HepG2 (cell line): Measurements from ENCODE around the gene KLHDC8B. TPM values are rescaled to one million over a fixed set of nuclear protein-coding genes. Genes with fewer than 3 reads are reported as not detected.
A peak's percentile ranks its signal among the peaks of the same experiment; 100 is the strongest.

Experiments used
- ATAC-seq: fragments of 200-7000 bp; cut with Tn5 transposase; 3 replicates; pipeline ENCODE4 v1.9.1; 2020; ENCODE audit warnings: mild to moderate bottlenecking, moderate library complexity
- BruUV-seq: library from RNA; stranded (reverse); fragments of 400-500 nt; replicated peaks from 2 replicates; lab custom pipeline; 2021; lab: Mats Ljungman, UMichigan
- CTCF ChIA-PET: fragments of 300-600 bp; formaldehyde crosslinking; extraction: SDS; loops from one replicate; lab custom pipeline; 2021; ENCODE audit warnings: low total read pairs, inconsistent platforms, low intra/inter-chr PET ratio; lab: Yijun Ruan, JAX
- POLR2A ChIA-PET: fragments of 350-600 bp; sonication (Branson Sonifier 250); formaldehyde crosslinking; loops from one replicate; lab custom pipeline; 2020; ENCODE audit warnings: antibody characterized with exemption, inconsistent platforms; lab: Yijun Ruan, JAX
- DNase-seq: peaks from one replicate; pipeline ENCODE4 v3.0.0-alpha.2; 2015; ENCODE audit warnings: low spot score
- FAIRE-seq: peaks from 3 replicates; lab custom pipeline; 2011; peaks lifted over from hg19 to GRCh38; lab: Jason Lieb, UNC
- H2AFZ ChIP-seq: one replicate; pipeline ENCODE4 v1.6.1; 2011; ENCODE audit warnings: low read length, inconsistent platforms
- H3K27ac ChIP-seq: fragments of 300-600 bp; 3 replicates; pipeline ENCODE4 v1.8.0; 2011; ENCODE audit warnings: mixed run types, mild to moderate bottlenecking, mixed read lengths, low read length, inconsistent platforms; ENCODE audit not compliant: insufficient read depth; ENCODE audit errors: extremely low read length
- H3K27me3 ChIP-seq, 2 experiments: fragments of 200-600 bp in 1 of 2; 2 replicates in 1 of 2; 3 replicates in 1 of 2; pipeline versions ENCODE4 v1.6.0 to v1.8.0; 2011; ENCODE audit warnings: low read length in 2 of 2, mild to moderate bottlenecking in 2 of 2, moderate library complexity in 2 of 2, inconsistent platforms in 1 of 2; ENCODE audit not compliant: insufficient read depth in 2 of 2, control insufficient read depth in 1 of 2
- H3K36me3 ChIP-seq, 2 experiments: fragments of 200-600 bp in 1 of 2; replicated peaks in 1 of 2; 2 replicates in 1 of 2; 3 replicates in 1 of 2; pipeline versions ENCODE4 v1.5.1 to v1.8.0; 2011; ENCODE audit warnings: low read length in 2 of 2, inconsistent platforms in 1 of 2; ENCODE audit not compliant: insufficient read depth in 2 of 2, control insufficient read depth in 1 of 2
- H3K4me1 ChIP-seq: 2 replicates; pipeline ENCODE4 v1.5.1; 2012; ENCODE audit warnings: low read length, inconsistent platforms; ENCODE audit not compliant: insufficient read depth
- H3K4me2 ChIP-seq: 2 replicates; pipeline ENCODE4 v1.6.0; 2011; ENCODE audit warnings: low read depth, low read length, inconsistent platforms
- H3K4me3 ChIP-seq, 3 experiments: fragments of 200-600 bp in 1 of 3; sonication (generic), shearing (Covaris generic) in 1 of 3; replicated peaks in 1 of 3; 2 replicates each; pipeline ENCODE4 v1.5.1; 2011 to 2016; ENCODE audit warnings: low read length in 3 of 3, inconsistent platforms in 2 of 3, low read depth in 2 of 3, mild to moderate bottlenecking in 2 of 3, control low read depth in 1 of 3, mixed read lengths in 1 of 3; ENCODE audit not compliant: insufficient read depth in 1 of 3
- H3K79me2 ChIP-seq: one replicate; pipeline ENCODE4 v1.6.1; 2011; ENCODE audit warnings: low read length, inconsistent platforms; ENCODE audit not compliant: insufficient read depth
- H3K9ac ChIP-seq: 2 replicates; pipeline ENCODE4 v1.6.0; 2011; ENCODE audit warnings: mild to moderate bottlenecking, low read depth, low read length, inconsistent platforms; ENCODE audit not compliant: insufficient read depth
- H3K9me3 ChIP-seq: 2 replicates; pipeline ENCODE4 v1.5.1; 2012; ENCODE audit warnings: mild to moderate bottlenecking, low read length
- H4K20me1 ChIP-seq: 2 replicates; pipeline ENCODE4 v1.6.0; 2011; ENCODE audit warnings: inconsistent platforms, mild to moderate bottlenecking, low read length, moderate library complexity; ENCODE audit not compliant: insufficient read depth
- GTF2F1 ChIP-seq: fragments of 150-350 bp; IDR thresholded peaks from 2 replicates; pipeline ENCODE4 v1.6.1; 2014; ENCODE audit warnings: low read length
- JDP2 ChIP-seq: sonication (generic); formaldehyde crosslinking; IDR thresholded peaks from 2 replicates; pipeline ENCODE4 v1.8.1; 2022; ENCODE audit warnings: missing genetic modification reagents, borderline replicate concordance
- LCORL ChIP-seq, 2 experiments: fragments of 450-650 bp in 1 of 2; sonication (generic) in 1 of 2; formaldehyde crosslinking in 1 of 2; IDR thresholded peaks; 2 replicates each; pipeline versions ENCODE4 v1.5.0 to v1.6.1; 2017 to 2020; ENCODE audit warnings: antibody characterized with exemption in 1 of 2, missing genetic modification reagents in 1 of 2
- NR2F1 ChIP-seq, 2 experiments: fragments of 450-650 bp in 1 of 2; formaldehyde crosslinking in 1 of 2; IDR thresholded peaks; 2 replicates each; pipeline versions ENCODE4 v1.5.0 to v1.6.1; 2016 to 2020; ENCODE audit warnings: mild to moderate bottlenecking in 1 of 2, missing compliant biosample characterization in 1 of 2, missing genetic modification reagents in 1 of 2, moderate library complexity in 1 of 2
- RAD51 ChIP-seq: fragments of 450-650 bp; IDR thresholded peaks from 2 replicates; pipeline ENCODE4 v1.6.1; 2016; ENCODE audit warnings: borderline replicate concordance
- RXRA ChIP-seq: sonication (generic); formaldehyde crosslinking; IDR thresholded peaks from 2 replicates; pipeline ENCODE4 v1.5.1; 2020; ENCODE audit warnings: missing genetic modification reagents
- SMARCC2 ChIP-seq: fragments of 450-650 bp; IDR thresholded peaks from 2 replicates; pipeline ENCODE4 v1.6.1; 2017; ENCODE audit warnings: antibody characterized with exemption, mild to moderate bottlenecking
- SRSF4 ChIP-seq: fragments of 200-400 bp; formaldehyde crosslinking; IDR thresholded peaks from one replicate; pipeline ENCODE4 v1.6.1; 2018; ENCODE audit warnings: mild to moderate bottlenecking, low read depth, low read length, moderate library complexity; ENCODE audit not compliant: poor library complexity, severe bottlenecking
- SYNCRIP ChIP-seq: fragments of 200-400 bp; formaldehyde crosslinking; IDR thresholded peaks from 2 replicates; pipeline ENCODE4 v1.6.1; 2018; ENCODE audit warnings: mild to moderate bottlenecking, low read depth, low read length; ENCODE audit not compliant: insufficient read depth
- ZFP82 ChIP-seq: sonication (generic); formaldehyde crosslinking; IDR thresholded peaks from 2 replicates; pipeline ENCODE4 v1.5.1; 2020; ENCODE audit warnings: mild to moderate bottlenecking, missing genetic modification reagents, borderline replicate concordance
- ZKSCAN8 ChIP-seq: IDR thresholded peaks from 2 replicates; pipeline ENCODE4 v1.6.1; 2016; ENCODE audit warnings: borderline replicate concordance, missing genetic modification reagents, missing compliant biosample characterization
- ZNF20 ChIP-seq: sonication (generic); formaldehyde crosslinking; IDR thresholded peaks from 2 replicates; pipeline ENCODE4 v1.4.0; 2020; ENCODE audit warnings: mild to moderate bottlenecking, moderate library complexity, missing genetic modification reagents
- ZNF205 ChIP-seq: IDR thresholded peaks from 2 replicates; pipeline ENCODE4 v1.6.1; 2018; ENCODE audit warnings: missing biosample characterization, missing genetic modification reagents
- ZNF3 ChIP-seq: IDR thresholded peaks from 2 replicates; pipeline ENCODE4 v1.7.0; 2017; ENCODE audit warnings: inconsistent platforms
- ZNF614 ChIP-seq: IDR thresholded peaks from 2 replicates; pipeline ENCODE4 v1.6.1; 2018; ENCODE audit warnings: missing biosample characterization, missing genetic modification reagents, inconsistent platforms, borderline replicate concordance
- ZNF644 ChIP-seq: IDR thresholded peaks from 2 replicates; pipeline ENCODE4 v1.6.1; 2016; ENCODE audit warnings: low read depth
- WGBS: methylation state at CpG from one replicate; pipeline ENCODE4 v1.1.6; 2017; ENCODE audit warnings: low lambda C conversion rate; 5-methylcytosine and 5-hydroxymethylcytosine counted together
- in situ Hi-C: cut with HindIII; loops from 2 replicates; pipeline ENCODE4 v1.10.0; 2017; ENCODE audit warnings: low pct_unique_long_range_greater_than_20kb; ENCODE audit not compliant: extremely low pct_ligation_motif_present
- intact Hi-C: fragments of 100-400 bp; cut with micrococcal nuclease; formaldehyde crosslinking; loops from one replicate; pipeline ENCODE4 v1.10.0; 2022; ENCODE audit not compliant: unreplicated experiment
- polyA plus RNA-seq, 8 experiments: library from polyadenylated mRNA; depleted of rRNA in 3 of 8; stranded (reverse) in 7 of 8; unstranded in 1 of 8; fragments of >200 nt; fragmentation: Illumina TruSeq in 4 of 8; extraction: Trizol in 4 of 8; gene quantifications; 2 replicates each; pipeline versions ENCODE4 v1.2.1 to v1.2.3, GENCODE V29; 2011 to 2016; ENCODE audit warnings: low read depth in 4 of 8, missing spikeins in 1 of 8, mixed read lengths in 1 of 8; ENCODE audit not compliant: insufficient read depth in 1 of 8
- total RNA-seq, 5 experiments: library from RNA; depleted of rRNA; stranded (reverse); fragments of >200 nt; fragmentation: Illumina TruSeq; extraction: Trizol; gene quantifications; 2 replicates each; pipeline ENCODE4 v1.2.3, GENCODE V29; 2016; ENCODE audit warnings: low read depth in 1 of 5
- TF ChIP-seq, protein P1 (sequence below): sonication (generic); formaldehyde crosslinking; IDR thresholded peaks from 2 replicates; pipeline ENCODE4 v1.5.0; 2020; ENCODE audit warnings: mild to moderate bottlenecking, missing genetic modification reagents
- TF ChIP-seq, protein P2 (sequence below): IDR thresholded peaks from 2 replicates; pipeline ENCODE4 v1.4.0; 2020; ENCODE audit warnings: mild to moderate bottlenecking, missing genetic modification reagents

KLHDC8B gene
- total and polyA plus RNA-seq, 2 of the 13 experiments (the other 11 are each of a cell fraction or from before 2014, with no cell fraction given), result 17.2 to 17.8 TPM

DNA sequence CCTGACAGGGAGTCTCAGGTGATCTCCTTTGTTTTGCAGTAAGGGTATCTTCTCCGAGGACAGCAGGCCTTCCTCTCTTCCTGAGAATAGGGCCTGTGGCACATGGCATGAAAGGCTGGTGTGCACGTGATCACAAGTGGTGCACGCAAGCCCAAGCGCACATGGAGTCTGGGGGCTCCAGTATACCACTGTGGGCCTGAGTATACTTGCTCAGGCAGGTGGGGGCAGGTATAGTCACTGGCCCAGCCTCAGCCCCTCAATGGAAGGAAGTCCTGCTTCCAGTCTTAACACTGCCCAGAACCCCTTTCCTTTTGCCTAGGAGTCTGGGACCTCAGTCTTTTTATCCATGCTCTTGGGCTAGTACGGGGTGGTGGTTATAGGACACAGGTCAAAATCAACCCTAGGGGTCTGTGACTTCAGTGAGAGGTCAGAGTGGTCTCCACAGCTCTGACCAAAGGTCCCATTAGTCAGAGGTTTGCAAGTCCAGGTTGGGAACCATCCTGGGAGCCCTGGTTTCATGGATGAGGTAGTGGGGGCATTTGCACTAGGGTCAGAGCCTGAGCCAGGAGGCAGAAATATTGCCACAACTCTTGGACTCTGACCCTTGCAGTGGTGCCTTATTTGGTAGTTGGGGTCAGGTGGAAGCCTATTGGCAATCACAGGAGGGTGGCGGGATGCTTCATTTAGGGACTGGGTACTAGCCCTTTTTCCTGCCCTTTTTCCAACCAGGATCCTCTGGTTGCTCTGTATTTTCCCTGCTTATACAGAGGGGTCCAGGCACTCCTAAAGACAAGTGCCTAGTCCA lies 4.4 kb upstream of the KLHDC8B start:
- Histone ChIP-seq H3K79me2 (peaks cover 16% of the 10 kb centered on the region), H3K4me3 (peak overlapping the region; percentile 87 to 90 (median 88)), H2AFZ (peak overlapping the region; percentile 35), H3K9me3 (no peaks in the 10 kb centered on the region), H3K36me3 (peaks cover 5 to 20% of the 10 kb centered on the region in 2 experiments; a peak in 4 of 5 replicates), H3K27ac (peak overlapping the region; percentile 67), H4K20me1 (no peaks in the 10 kb centered on the region), H3K27me3 (no peaks in the 10 kb centered on the region; a peak in 1 of 5 replicates), H3K4me1 (peaks cover 51% of the 10 kb centered on the region), H3K9ac (peak overlapping the region; percentile 86), H3K4me2 (peak overlapping the region; percentile 93)
- in situ Hi-C loops, result loop anchor here (25.0 kb wide), 1 partner anchor 270 kb away; the partner anchor contains the start of gene NICN1
- WGBS, result 15% methylated on average over 3 of the region's 6 CpGs
- intact Hi-C loops, result no loop called here
- POLR2A ChIA-PET, result interaction anchor here (1.0 to 1.1 kb wide), 2 partner anchors 73 to 147 kb away, joined by 3 read pairs; partner anchors contain the start of gene QRICH1
- DNase-seq (peak; percentile 65), FAIRE-seq (peak; percentile 81), ATAC-seq (peak; percentile 46)
- TSS peak; percentile 64 for BruUV-seq
- CTCF ChIA-PET, result no interaction called here
- TF ChIP-seq JDP2 (CRISPR knock-in tag), result no peak
- TF ChIP-seq, protein P1, sequence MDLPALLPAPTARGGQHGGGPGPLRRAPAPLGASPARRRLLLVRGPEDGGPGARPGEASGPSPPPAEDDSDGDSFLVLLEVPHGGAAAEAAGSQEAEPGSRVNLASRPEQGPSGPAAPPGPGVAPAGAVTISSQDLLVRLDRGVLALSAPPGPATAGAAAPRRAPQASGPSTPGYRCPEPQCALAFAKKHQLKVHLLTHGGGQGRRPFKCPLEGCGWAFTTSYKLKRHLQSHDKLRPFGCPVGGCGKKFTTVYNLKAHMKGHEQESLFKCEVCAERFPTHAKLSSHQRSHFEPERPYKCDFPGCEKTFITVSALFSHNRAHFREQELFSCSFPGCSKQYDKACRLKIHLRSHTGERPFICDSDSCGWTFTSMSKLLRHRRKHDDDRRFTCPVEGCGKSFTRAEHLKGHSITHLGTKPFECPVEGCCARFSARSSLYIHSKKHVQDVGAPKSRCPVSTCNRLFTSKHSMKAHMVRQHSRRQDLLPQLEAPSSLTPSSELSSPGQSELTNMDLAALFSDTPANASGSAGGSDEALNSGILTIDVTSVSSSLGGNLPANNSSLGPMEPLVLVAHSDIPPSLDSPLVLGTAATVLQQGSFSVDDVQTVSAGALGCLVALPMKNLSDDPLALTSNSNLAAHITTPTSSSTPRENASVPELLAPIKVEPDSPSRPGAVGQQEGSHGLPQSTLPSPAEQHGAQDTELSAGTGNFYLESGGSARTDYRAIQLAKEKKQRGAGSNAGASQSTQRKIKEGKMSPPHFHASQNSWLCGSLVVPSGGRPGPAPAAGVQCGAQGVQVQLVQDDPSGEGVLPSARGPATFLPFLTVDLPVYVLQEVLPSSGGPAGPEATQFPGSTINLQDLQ (CRISPR knock-in tag), result no peak
- TF ChIP-seq ZNF205 (CRISPR knock-in tag), result no peak
- TF ChIP-seq, protein P2, sequence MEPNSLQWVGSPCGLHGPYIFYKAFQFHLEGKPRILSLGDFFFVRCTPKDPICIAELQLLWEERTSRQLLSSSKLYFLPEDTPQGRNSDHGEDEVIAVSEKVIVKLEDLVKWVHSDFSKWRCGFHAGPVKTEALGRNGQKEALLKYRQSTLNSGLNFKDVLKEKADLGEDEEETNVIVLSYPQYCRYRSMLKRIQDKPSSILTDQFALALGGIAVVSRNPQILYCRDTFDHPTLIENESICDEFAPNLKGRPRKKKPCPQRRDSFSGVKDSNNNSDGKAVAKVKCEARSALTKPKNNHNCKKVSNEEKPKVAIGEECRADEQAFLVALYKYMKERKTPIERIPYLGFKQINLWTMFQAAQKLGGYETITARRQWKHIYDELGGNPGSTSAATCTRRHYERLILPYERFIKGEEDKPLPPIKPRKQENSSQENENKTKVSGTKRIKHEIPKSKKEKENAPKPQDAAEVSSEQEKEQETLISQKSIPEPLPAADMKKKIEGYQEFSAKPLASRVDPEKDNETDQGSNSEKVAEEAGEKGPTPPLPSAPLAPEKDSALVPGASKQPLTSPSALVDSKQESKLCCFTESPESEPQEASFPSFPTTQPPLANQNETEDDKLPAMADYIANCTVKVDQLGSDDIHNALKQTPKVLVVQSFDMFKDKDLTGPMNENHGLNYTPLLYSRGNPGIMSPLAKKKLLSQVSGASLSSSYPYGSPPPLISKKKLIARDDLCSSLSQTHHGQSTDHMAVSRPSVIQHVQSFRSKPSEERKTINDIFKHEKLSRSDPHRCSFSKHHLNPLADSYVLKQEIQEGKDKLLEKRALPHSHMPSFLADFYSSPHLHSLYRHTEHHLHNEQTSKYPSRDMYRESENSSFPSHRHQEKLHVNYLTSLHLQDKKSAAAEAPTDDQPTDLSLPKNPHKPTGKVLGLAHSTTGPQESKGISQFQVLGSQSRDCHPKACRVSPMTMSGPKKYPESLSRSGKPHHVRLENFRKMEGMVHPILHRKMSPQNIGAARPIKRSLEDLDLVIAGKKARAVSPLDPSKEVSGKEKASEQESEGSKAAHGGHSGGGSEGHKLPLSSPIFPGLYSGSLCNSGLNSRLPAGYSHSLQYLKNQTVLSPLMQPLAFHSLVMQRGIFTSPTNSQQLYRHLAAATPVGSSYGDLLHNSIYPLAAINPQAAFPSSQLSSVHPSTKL (CRISPR knock-in tag), result peak; percentile 10; the same call in 1 of the 2 replicates
- TF ChIP-seq ZNF644 (CRISPR knock-in tag), result no peak
- no peak for TF ChIP-seq SRSF4
- no peak for TF ChIP-seq LCORL (IDR thresholded peaks at IDR 0.05)
- 0 out of 2 replicates have a peak, but pooled peaks have one; percentile 41 for TF ChIP-seq LCORL (CRISPR knock-in tag; IDR thresholded peaks at IDR 0.05)
- TF ChIP-seq NR2F1 (CRISPR knock-in tag; IDR thresholded peaks at IDR 0.05), result peak; percentile 28 to 66; a peak in 1 of 4 replicates
- no peak for TF ChIP-seq ZKSCAN8 (CRISPR knock-in tag)
- TF ChIP-seq GTF2F1, result no peak
- no peak for TF ChIP-seq RAD51
- no peak for TF ChIP-seq RXRA
- no peak for TF ChIP-seq ZNF20 (CRISPR knock-in tag)
- no peak for TF ChIP-seq ZNF614 (CRISPR knock-in tag)
- no peak for TF ChIP-seq ZFP82
- TF ChIP-seq SYNCRIP, result no peak
- TF ChIP-seq ZNF3, result no peak
- no peak for TF ChIP-seq SMARCC2
